ENCODE measurements around the gene TSPAN4.

DNA sequence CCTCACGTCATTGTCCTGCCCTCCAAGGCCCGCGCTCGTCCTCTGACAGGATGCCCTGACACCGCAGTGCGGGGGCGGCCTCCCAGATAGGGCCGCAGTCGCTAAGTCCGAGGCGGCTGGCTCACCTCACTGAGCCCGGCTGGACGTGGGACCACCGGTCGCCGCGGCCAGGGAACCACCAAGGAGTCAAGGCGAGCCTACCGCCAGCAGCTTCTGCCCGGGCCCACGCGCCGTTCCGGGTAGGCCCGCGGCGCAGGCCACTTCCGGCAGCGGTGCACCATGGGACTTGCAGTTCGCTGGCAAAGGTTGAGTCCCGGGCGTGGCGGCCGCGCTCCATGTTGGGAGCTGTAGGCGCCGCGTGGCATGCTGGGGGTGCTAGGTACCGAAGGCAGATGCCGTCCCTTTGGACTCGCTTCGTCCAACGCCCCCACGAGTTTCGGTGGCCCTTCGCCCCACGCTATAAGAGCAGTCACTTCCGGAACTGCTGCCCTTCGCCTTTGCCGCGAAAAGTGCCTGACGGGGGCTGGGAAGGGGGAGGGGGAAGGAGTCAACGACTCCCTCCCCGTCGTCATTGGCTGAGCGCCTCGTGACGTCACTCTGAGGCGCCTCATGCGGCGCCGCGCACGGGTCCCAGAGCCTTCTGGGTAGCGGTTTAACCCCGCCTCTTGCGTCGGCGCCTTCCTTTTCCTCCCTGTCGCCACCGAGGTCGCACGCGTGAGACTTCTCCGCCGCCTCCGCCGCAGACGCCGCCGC is 33.2 kb upstream of the TSPAN4 start, which contains the start of gene RPLP2:
- TF ChIP-seq GABPA (IDR thresholded peaks at IDR 0.05; ENCODE audit: low read depth): peak; percentile 90
- peak; percentile 75 for TF ChIP-seq POLR2AphosphoS5 (IDR thresholded peaks at IDR 0.05; ENCODE audit: low read depth)
- TF ChIP-seq CTCF (IDR thresholded peaks at IDR 0.05; ENCODE audit: insufficient read depth, low read length): no peak
